ENCODE results near the gene JPH3.
"Not testable (repeated sequence)": the region's sequence is repeated elsewhere in the genome, so short reads cannot be mapped to it uniquely, and the experiment has no call there.

JPH3 gene

DNA sequence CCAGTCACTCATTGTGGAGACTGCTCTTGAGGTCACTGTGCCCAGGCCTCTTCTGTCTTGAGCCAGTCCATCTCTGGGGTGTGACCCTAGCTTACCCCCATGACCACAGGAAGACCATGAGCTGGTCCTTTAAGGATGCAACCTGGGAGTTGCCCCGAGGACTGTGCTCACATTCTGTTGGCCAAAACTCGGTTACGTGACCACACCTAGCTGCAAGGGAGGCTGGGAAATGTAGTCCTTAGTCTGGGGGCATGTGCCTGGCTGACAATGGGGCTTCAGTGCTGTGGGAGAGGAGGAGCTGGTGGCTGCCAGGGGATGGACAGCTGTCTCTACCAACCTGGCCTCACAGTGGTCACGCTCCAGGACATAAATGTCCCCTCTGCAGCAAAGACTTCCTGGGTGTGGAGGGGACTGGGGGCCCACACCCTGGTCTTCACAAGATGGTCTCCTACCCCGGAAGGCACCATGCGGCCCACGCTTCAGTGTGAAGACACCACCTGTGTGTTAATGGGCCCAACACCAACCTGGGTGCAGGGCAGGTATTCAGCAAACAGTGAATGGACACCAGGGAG is 55.4 kb downstream of the JPH3 start:
- no peak for DNase-seq

DNA sequence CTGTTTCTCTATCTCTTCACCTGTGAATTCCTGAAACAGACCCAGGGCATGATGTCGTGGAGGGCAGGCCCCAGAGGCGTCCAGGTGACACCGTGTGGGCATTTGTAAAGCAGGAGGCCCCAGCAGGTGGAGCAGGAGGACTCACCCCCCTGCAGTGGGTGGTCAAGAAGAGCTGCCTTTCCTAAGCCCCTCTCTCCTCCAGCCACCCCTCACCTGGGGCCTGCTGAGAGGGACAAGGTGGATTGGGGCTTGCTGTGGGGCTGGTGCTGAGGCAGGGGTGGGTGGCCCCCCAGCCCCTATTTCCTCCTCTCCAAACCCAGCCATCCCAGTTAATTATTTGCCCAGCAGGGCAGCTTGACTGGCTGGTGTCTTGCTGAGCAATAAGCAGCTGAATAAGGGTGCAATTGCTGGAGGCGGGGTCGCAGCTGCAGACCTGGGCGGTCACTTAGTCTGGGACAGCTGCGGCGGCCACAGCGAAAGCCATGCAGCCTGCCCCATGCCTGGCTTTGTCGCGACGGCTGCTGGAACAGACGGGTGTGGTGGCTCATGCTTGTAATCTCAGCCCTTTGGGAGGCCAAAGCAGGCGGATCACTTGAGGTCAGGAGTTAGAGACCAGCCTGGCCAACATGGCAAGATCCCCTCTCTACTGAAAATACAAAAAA is 56.4 kb downstream of the JPH3 start:
- DNase-seq, result no peak

DNA sequence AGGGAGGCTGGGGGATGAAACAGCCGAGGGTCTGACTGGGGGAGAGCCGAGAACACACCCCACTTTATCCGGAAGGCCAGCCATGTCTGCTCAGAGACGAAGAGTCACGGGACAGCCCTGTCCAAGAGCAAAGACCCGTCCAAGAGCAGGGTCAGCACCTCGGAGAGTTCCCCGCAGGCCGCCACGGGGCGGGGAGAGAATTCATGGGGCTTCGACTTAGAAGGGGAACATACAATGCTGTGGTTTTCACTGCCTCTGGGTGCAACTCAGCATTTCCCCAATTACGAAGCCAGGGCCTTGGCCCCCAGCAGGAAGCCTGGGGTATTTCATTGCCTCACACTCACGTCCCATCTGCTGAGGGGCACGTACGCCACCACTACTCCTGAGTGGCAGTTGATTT is 59.3 kb downstream of the JPH3 start:
- peak; percentile 12 for DNase-seq

GRCh38 chr16:87662254-87663204 is 60.2 kb downstream of the JPH3 start:
- DNase-seq, result no peak

- DNase-seq, result no peak
Observed at GRCh38 chr16:87664792-87665191, 62.5 kb downstream of the JPH3 start.

DNA sequence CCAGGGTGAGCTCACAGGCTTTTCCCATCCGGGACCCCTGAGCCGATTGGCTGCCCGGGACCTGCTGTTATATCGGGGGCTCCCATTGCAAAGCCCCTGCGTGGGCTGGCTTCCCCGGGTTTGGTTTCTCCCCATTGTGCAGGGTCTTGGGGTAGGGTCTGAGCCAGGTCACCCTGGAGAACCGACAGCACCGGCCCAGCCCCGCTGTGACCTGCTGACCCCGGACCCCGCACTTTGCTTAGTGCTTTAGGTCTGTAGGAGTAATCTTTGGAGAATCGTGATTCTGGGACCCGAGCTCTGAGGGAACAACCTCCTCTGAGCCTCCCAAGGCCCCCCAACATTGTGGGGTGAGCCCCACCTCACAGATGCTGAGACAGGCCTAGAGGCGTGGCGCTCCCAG is 62.9 kb downstream of the JPH3 start:
- DNase-seq, result no peak

DNA sequence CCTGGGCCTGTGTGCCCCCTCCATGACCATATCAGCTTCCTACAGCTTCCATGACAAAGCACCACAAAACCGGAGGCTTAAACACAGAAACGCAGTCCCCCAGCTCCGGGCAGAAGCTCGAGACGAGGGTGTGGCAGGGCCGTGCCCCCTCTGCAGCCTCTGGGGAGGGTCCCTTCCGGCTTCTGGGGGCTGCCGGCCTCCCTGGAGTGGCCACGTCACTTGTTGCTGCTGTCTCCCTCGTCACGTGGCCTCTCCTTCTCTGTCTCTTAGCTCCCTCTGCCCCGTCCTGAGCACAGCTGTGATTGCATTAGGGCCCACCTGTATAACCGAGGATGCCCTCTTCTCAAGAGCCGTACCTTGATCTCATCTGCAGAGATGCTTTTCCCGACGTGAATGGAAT is 64.6 kb downstream of the JPH3 start:
- DNase-seq, result no peak

GRCh38 chr16:87667443-87667842 is 65.1 kb downstream of the JPH3 start:
- no peak for DNase-seq

DNA sequence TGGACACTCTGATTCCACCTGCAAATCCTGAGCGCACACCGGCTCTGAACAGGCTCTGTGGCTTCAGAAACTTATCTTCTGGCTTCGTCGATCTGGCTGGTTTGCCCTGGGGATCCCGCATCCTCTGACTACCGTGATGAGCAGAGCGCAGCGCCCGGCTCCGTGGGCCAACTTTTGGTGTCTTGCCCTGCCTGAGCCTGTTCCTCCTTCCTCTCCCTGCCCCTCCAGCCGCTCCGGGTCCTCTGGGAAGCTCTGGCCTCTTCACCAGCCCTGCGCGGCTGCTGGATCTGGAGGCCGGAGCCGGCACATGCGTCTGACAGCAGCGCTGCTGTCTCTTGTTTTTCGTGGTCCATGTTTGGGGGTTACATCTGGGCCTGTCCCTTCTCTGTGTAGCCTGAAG is 65.6 kb downstream of the JPH3 start:
- DNase-seq, result no peak

DNA sequence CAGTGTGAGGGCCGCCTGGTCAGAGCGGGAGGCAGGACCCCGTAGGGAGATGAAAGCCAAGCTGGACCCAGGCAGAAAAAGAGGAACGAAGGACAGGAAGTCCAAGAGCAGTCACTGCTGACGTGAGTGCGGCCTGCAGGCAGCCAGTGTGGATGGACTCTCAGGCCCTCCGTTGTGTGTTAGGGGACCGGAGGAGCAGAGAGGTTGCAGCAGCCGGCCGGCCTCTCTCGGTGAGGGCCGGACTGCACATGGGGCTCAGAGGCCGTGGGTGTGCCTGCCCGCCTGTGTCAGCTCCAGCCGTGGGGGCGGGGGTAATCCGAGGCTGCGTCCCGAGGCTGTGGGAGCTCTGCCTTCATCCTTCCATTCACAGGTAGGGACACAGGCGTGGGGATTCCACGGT is 67.4 kb downstream of the JPH3 start:
- DNase-seq, result no peak

DNA sequence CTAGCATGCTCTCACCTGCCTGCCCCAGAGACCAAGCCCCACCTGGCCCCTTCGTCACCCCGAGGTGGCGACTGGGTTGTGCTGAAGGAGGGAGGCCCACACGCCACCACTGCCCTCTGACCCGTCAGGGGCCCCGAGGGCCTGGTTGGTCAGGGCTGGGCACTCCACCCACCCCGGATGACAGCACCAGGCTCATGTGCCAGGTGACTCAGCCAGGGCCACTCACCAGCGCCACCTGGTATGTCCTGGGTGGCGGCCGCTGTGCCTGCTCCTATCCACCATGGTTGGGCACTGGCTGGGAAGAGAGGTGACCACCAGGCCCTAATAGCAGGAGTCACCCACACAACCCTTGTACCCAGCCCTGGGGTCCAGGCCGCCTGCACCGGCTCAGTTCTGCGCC is 68.9 kb downstream of the JPH3 start:
- DNase-seq, result no peak

GRCh38 chr16:87671715-87672270 is 69.5 kb downstream of the JPH3 start:
- no peak for DNase-seq

DNA sequence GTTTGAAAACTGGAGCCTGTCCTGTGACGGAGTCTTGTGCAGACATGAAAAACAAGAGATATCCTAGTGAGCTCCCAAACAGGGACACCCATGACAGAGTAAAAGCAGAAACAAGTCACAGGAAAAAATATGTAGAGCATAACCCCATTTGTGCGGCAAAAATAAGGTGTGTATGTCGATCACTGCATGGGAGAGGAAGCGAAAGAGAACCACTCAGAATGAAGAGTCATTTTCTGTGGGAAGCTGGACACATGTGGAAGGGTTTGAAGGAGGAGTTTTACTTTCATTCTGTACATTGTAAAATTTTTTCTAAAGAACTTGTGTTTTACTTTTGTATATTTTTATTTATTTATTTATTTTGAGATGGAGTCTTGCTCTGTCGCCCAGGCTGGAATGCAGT is 72.1 kb downstream of the JPH3 start:
- no peak for DNase-seq

DNA sequence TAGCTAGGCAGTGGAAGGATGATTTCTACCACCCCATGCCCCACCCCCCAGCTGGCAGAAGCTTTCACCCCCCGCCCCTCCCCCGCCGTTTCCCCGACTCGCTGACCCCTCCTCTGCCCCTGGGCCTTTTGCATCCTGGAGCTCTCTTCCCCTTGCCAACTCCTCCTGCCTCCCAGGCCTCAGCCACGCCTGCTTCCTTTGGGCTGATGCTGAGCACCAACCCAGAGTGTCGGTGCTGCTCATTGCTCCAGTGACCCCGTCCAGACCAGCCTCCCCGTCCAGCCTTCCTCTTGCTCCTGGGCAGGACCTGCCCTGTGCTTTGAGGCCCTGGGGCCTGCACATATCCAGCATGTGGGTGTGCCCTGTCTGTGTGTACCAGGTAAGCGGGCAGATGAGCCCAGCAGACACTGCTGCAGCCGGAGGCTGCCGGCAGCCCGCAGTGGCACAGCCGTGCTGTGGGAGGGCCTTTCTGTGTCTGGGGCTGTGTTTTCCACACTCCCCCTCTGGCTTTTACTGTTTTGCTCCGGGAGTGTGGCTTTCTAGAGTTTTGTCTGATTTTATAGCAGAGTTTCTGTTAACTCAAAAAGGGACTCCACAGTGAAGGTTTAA is 72.9 kb downstream of the JPH3 start:
- no peak for DNase-seq

DNA sequence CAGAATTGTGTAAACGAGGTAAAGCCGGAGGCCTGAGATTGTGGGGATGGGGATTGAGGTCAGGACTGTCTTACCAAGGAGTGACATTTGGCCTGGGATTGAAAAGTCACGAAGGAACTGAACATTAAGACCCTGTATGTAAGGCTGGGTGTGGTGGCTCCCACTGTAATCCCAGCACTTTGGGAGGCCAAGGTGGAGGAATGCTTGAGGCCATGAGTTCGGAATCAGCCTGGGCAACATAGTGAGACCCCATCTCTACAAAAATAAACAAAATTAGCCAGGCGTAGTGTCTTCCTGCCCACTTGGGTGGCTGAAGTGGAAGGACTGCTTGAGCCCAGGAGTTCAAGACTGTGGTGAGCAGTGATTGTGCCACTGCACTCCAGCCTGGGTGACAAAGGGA is 75.5 kb downstream of the JPH3 start:
- DNase-seq, result no peak

- DNase-seq, result no peak
Observed at GRCh38 chr16:87678618-87679017, 76.3 kb downstream of the JPH3 start.

DNA sequence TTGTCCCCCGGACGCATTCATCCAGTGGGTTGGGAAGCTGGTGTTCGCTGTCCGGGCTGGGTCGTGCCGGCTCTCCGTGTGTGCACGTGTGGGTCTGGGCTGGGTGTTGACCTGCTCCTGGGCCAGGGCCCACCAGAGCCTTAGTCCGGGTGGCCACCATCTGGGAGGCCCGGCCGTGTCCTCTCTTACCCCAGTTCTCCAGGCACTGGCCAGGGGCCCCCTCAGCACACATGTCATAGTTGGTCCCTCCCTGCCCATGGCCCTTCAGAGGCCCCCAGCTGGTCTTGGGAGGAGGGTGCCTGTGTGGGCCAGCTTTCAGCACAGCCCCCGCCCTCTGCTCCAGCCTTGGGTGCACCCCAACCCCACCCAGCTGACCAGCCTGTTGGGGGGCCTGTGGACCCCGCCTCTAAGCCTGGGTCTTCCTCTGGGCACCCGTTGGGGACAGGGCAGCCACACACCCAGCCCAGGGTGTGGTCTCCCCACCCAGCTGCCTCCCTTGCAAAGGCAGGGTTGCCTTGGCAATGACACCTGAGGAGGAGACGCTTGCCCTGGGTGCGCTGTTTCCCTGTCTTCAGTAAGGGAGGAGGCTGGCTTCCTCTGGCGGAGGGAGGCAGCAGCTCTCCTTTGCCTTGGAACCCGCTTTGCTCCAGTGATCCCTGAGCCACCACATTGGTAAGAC is 77.4 kb downstream of the JPH3 start:
- DNase-seq, result no peak

DNA sequence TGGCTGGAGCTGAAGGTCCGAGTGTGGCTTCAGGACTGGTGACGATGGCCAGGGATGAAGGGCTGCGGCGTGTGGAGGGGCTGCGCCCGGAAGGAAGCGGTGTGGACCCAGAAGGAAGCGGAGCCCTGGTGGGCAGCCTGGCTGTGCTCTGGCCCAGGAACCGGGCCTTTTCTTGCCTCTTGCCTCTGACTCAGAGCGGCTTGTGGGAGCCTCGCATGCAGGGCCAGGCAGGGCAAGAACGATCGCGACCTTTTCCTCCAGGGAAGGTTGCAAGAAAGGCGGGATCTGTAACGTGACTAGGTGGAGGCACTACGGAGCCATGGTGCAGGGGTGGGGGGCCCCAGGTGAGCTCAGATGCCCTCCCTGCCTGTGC is 78.0 kb downstream of the JPH3 start:
- DNase-seq, result no peak

- not testable (repeated sequence) for DNase-seq
Observed at GRCh38 chr16:87681051-87681602, 78.8 kb downstream of the JPH3 start.

GRCh38 chr16:87681981-87682570 is 79.8 kb downstream of the JPH3 start:
- DNase-seq, result no peak

DNA sequence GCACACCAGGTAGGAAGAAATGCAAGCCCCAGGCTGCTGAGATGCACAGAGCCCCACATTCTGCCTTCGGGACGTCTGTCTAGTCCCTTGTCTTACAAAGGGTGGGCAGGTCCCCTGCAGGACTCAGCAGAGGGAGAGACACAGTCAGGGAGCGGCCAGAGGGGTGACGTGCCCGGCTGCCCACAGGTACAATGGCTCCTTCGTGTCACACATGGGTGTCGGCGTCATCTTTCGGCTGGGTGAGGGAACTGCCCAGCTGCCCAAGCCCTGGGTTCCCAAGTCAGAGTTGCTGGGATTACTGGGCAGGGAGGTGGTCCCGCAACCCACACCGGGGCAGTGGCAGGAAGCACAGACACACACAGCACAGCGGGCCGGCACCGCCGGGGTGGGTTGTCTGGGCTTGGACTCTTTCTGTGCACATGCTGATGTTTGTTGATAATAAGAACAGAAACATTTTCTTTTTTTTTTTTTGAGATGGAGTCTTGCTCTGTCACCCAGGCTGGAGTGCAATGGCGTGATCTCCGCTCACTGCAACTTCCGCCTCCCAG is 80.6 kb downstream of the JPH3 start:
- no peak for DNase-seq

Measured in activated naive CD4-positive, alpha-beta T cell treated with Interleukin-2 at 50 U/mL for 16 hours (primary cell).